ENCODE data around the gene TUSC1. TPM values are rescaled to one million over a fixed set of nuclear protein-coding genes. Genes with fewer than 3 reads are reported as not detected.

Gene TUSC1
- total RNA-seq, 2 experiments from 2014 or later, result 0.14 TPM

GRCh38 chr9:25636026-25636425 lies 42.2 kb downstream of the TUSC1 start:
- Histone ChIP-seq H3K27ac (ENCODE audit: low read depth in 1 of 2, low read length in 2 of 2) (no peak overlapping the region), H3K27me3 (ENCODE audit: control insufficient read depth in 1 of 2, insufficient read depth in 2 of 2, low read length in 2 of 2) (no peaks in the 10 kb centered on the region), H3K4me3 (ENCODE audit: low read length) (no peak overlapping the region), H3K4me1 (ENCODE audit: insufficient read depth, low read length) (no peaks in the 10 kb centered on the region), H3K9me3 (ENCODE audit: control insufficient read depth in 1 of 2, insufficient read depth in 1 of 2, low read length in 2 of 2) (peaks cover 0 to 6% of the 10 kb centered on the region in 2 experiments), H3K36me3 (ENCODE audit: insufficient read depth, low read length) (no peaks in the 10 kb centered on the region)
- Mint-ChIP-seq H3K4me3 (no peak overlapping the region), H3K27ac (no peak overlapping the region), H3K27me3 (no peaks in the 10 kb centered on the region), H3K4me1 (ENCODE audit: low read depth) (no peaks in the 10 kb centered on the region), H3K9me3 (peaks cover 3% of the 10 kb centered on the region), H3K36me3 (ENCODE audit: low read depth) (no peaks in the 10 kb centered on the region)
- ChIA-PET POLR2A (no interaction called here), CTCF (no interaction called here)
- intact Hi-C loops (cut with DNase I, micrococcal nuclease), result no loop called here
- DNase-seq, result no peak
- no peak for TF ChIP-seq CTCF (IDR thresholded peaks at IDR 0.05)
- ATAC-seq (ENCODE audit: poor library complexity), result no peak

- Mint-ChIP-seq H3K4me3 (no peak overlapping the region), H3K27me3 (no peaks in the 10 kb centered on the region), H3K36me3 (ENCODE audit: low read depth) (no peaks in the 10 kb centered on the region), H3K9me3 (peaks cover 18% of the 10 kb centered on the region), H3K27ac (no peak overlapping the region), H3K4me1 (ENCODE audit: low read depth) (no peaks in the 10 kb centered on the region)
- intact Hi-C loops (cut with DNase I, micrococcal nuclease), result no loop called here
- POLR2A ChIA-PET, result no interaction called here
- Histone ChIP-seq H3K9me3 (ENCODE audit: control insufficient read depth in 1 of 2, insufficient read depth in 1 of 2, low read length in 2 of 2) (no peaks in the 10 kb centered on the region), H3K36me3 (ENCODE audit: insufficient read depth, low read length) (no peaks in the 10 kb centered on the region), H3K27ac (ENCODE audit: low read depth in 1 of 2, low read length in 2 of 2) (no peak overlapping the region), H3K4me3 (ENCODE audit: low read length) (no peak overlapping the region), H3K4me1 (ENCODE audit: insufficient read depth, low read length) (no peaks in the 10 kb centered on the region), H3K27me3 (ENCODE audit: control insufficient read depth in 1 of 2, insufficient read depth in 2 of 2, low read length in 2 of 2) (no peaks in the 10 kb centered on the region)
- DNase-seq, result no peak
- CTCF ChIA-PET, result no interaction called here
- no peak for TF ChIP-seq CTCF (IDR thresholded peaks at IDR 0.05)
- no peak for ATAC-seq (ENCODE audit: poor library complexity)
These were observed 49.0 kb downstream of the TUSC1 start for GRCh38 chr9:25629231-25629630.

Data from CD4-positive, alpha-beta T cell (primary cell).